ENCODE measurements around the gene THADA. TPM values are rescaled to one million over a fixed set of nuclear protein-coding genes. Genes with fewer than 3 reads are reported as not detected.

THADA gene
- polyA plus RNA-seq, 1 donor (not counting 4 experiments of a cell fraction or from before 2014, with no cell fraction given): 22.6 TPM

- Histone ChIP-seq H3K27me3 (ENCODE audit: control insufficient read depth, extremely low read depth, insufficient read depth, low read length) (no peaks in the 10 kb centered on the region), H4K20me1 (ENCODE audit: control insufficient read depth, extremely low read depth, insufficient read depth, low read length) (no peaks in the 10 kb centered on the region), H3K4me2 (ENCODE audit: control insufficient read depth, extremely low read depth, insufficient read depth, low read depth, low read length) (no peak overlapping the region), H3K4me1 (ENCODE audit: control insufficient read depth, extremely low read depth, insufficient read depth, low read length) (no peaks in the 10 kb centered on the region), H3K79me2 (ENCODE audit: control insufficient read depth, insufficient read depth, low read length) (no peaks in the 10 kb centered on the region), H3K9ac (ENCODE audit: control insufficient read depth, extremely low read depth, insufficient read depth, low read length) (no peak overlapping the region), H3K9me1 (ENCODE audit: control insufficient read depth, extremely low read depth, insufficient read depth, low read length) (no peaks in the 10 kb centered on the region), H3K36me3 (ENCODE audit: control insufficient read depth in 2 of 2, extremely low read depth in 1 of 2, insufficient read depth in 2 of 2, low read length in 2 of 2) (no peaks in the 10 kb centered on the region), H3K4me3 (ENCODE audit: control insufficient read depth in 2 of 3, extremely low read depth in 1 of 3, insufficient read depth in 2 of 3, low read depth in 1 of 3, low read length in 3 of 3) (no peak overlapping the region), H2AFZ (ENCODE audit: control insufficient read depth, low read length) (no peak overlapping the region), H3K27ac (ENCODE audit: control insufficient read depth, insufficient read depth, low read length) (no peak overlapping the region), H3K9me3 (ENCODE audit: control insufficient read depth, low read depth, low read length) (no peaks in the 10 kb centered on the region)
- TF ChIP-seq CTCF (optimal IDR thresholded peaks at IDR 0.05 in 1 of 3, IDR thresholded peaks at IDR 0.05 in 1 of 3, conservative IDR thresholded peaks at IDR 0.05 in 1 of 3; ENCODE audit: extremely low read depth in 1 of 3, insufficient read depth in 2 of 3, low read length in 3 of 3) (no peak), EZH2 (IDR thresholded peaks at IDR 0.05; ENCODE audit: low read length) (no peak)
- dilution Hi-C loops (cut with MboI; ENCODE audit: extremely low pct_ligation_motif_present, low sequenced_read_pairs): no loop called here
- no peak for FAIRE-seq
- no peak for DNase-seq (ENCODE audit: low read depth, low spot score)
Measured at GRCh38 chr2:43356774-43357173, 239.1 kb downstream of the THADA start.

- no peak for TF ChIP-seq EZH2 (IDR thresholded peaks at IDR 0.05; ENCODE audit: low read length)
- no peak for TF ChIP-seq CTCF (optimal IDR thresholded peaks at IDR 0.05 in 1 of 3, IDR thresholded peaks at IDR 0.05 in 1 of 3, conservative IDR thresholded peaks at IDR 0.05 in 1 of 3; ENCODE audit: extremely low read depth in 1 of 3, insufficient read depth in 2 of 3, low read length in 3 of 3)
- H3K27me3 ChIP-seq (ENCODE audit: control insufficient read depth, extremely low read depth, insufficient read depth, low read length): no peaks in the 10 kb centered on the region
- H3K36me3 ChIP-seq (ENCODE audit: control insufficient read depth in 2 of 2, extremely low read depth in 1 of 2, insufficient read depth in 2 of 2, low read length in 2 of 2): no peaks in the 10 kb centered on the region
- dilution Hi-C loops (cut with MboI; ENCODE audit: extremely low pct_ligation_motif_present, low sequenced_read_pairs): no loop called here
- no peak overlapping the region for H3K4me3 ChIP-seq (ENCODE audit: control insufficient read depth in 2 of 3, extremely low read depth in 1 of 3, insufficient read depth in 2 of 3, low read depth in 1 of 3, low read length in 3 of 3)
- no peaks in the 10 kb centered on the region for H3K79me2 ChIP-seq (ENCODE audit: control insufficient read depth, insufficient read depth, low read length)
- H3K4me1 ChIP-seq (ENCODE audit: control insufficient read depth, extremely low read depth, insufficient read depth, low read length): no peaks in the 10 kb centered on the region
- H3K27ac ChIP-seq (ENCODE audit: control insufficient read depth, insufficient read depth, low read length): no peak overlapping the region
- H3K9me3 ChIP-seq (ENCODE audit: control insufficient read depth, low read depth, low read length): no peaks in the 10 kb centered on the region
- no peak for FAIRE-seq
- no peak overlapping the region for H2AFZ ChIP-seq (ENCODE audit: control insufficient read depth, low read length)
- no peak for DNase-seq (ENCODE audit: low read depth, low spot score)
- no peaks in the 10 kb centered on the region for H3K9me1 ChIP-seq (ENCODE audit: control insufficient read depth, extremely low read depth, insufficient read depth, low read length)
- H4K20me1 ChIP-seq (ENCODE audit: control insufficient read depth, extremely low read depth, insufficient read depth, low read length): no peaks in the 10 kb centered on the region
- H3K9ac ChIP-seq (ENCODE audit: control insufficient read depth, extremely low read depth, insufficient read depth, low read length): no peak overlapping the region
- no peak overlapping the region for H3K4me2 ChIP-seq (ENCODE audit: control insufficient read depth, extremely low read depth, insufficient read depth, low read depth, low read length)
Measured at GRCh38 chr2:43355399-43355798, 240.4 kb downstream of the THADA start.

Measured in keratinocyte (primary cell).